GM21528 (cell line): ENCODE data around the gene GDPD5.
A peak's percentile ranks its signal among the peaks of the same experiment; 100 is the strongest.

ENCODE experiments used
- ATAC-seq: cut with Tn5 transposase; IDR thresholded peaks from one replicate; pipeline ENCODE4 v1.9.1; 2021; ENCODE audit warnings: mild to moderate bottlenecking, moderate library complexity; ENCODE audit not compliant: unreplicated experiment, low FRiP score

GDPD5 gene

GRCh38 chr11:75525433-75526191 lies at the start of gene GDPD5:
Gene GDPD5, minus strand, starts transcription at chr11:75525941. Its CDS starts 48,206 bp downstream, at chr11:75477735.
- ATAC-seq: peak; percentile 66

GRCh38 chr11:75574698-75575602 lies 49.2 kb upstream of the GDPD5 start:
- no peak for ATAC-seq

- no peak for ATAC-seq
Measured at GRCh38 chr11:75572744-75573143, 47.0 kb upstream of the GDPD5 start.

GRCh38 chr11:75571625-75572024 lies 45.9 kb upstream of the GDPD5 start:
- no peak for ATAC-seq

GRCh38 chr11:75570559-75571139 lies 44.9 kb upstream of the GDPD5 start:
- no peak for ATAC-seq

GRCh38 chr11:75568616-75569219 lies 43.0 kb upstream of the GDPD5 start:
- ATAC-seq: no peak

- ATAC-seq: no peak
Measured at GRCh38 chr11:75567971-75568370, 42.2 kb upstream of the GDPD5 start.

GRCh38 chr11:75566763-75567279 lies 41.1 kb upstream of the GDPD5 start:
- no peak for ATAC-seq

GRCh38 chr11:75565916-75566762 lies 40.4 kb upstream of the GDPD5 start:
- ATAC-seq: no peak

GRCh38 chr11:75565221-75565814 lies 39.6 kb upstream of the GDPD5 start:
- no peak for ATAC-seq

- no peak for ATAC-seq
Measured at GRCh38 chr11:75563978-75564552, 38.3 kb upstream of the GDPD5 start.

- no peak for ATAC-seq
Measured at GRCh38 chr11:75563501-75563977, 37.8 kb upstream of the GDPD5 start.

GRCh38 chr11:75562836-75563484 lies 37.2 kb upstream of the GDPD5 start:
- no peak for ATAC-seq

GRCh38 chr11:75562048-75562835 lies 36.5 kb upstream of the GDPD5 start, which contains the start of gene SERPINH1:
Gene SERPINH1, plus strand, starts transcription at chr11:75562253. Its CDS starts 4,097 bp downstream, at chr11:75566350.
- ATAC-seq: peak; percentile 70

- no peak for ATAC-seq
Measured at GRCh38 chr11:75561426-75562047, 35.8 kb upstream of the GDPD5 start.

- no peak for ATAC-seq
Measured at GRCh38 chr11:75560644-75561043, 34.9 kb upstream of the GDPD5 start.
